Neural progenitor cell (in vitro differentiated cells): Measurements from ENCODE around the gene SIGLEC15. TPM values are rescaled to one million over a fixed set of nuclear protein-coding genes. Genes with fewer than 3 reads are reported as not detected.
A peak's percentile ranks its signal among the peaks of the same experiment; 100 is the strongest.

ENCODE experiments used
- DNase-seq: peaks from one replicate; pipeline ENCODE4 v3.0.0-alpha.2; 2016; ENCODE audit warnings: low spot score
- H2AFZ ChIP-seq: fragments of 200-600 bp; sonication (generic); replicated peaks from 2 replicates; pipeline ENCODE4 v1.6.1; 2016; ENCODE audit warnings: antibody characterized with exemption
- H3F3A ChIP-seq: fragments of 200-600 bp; sonication (generic); 2 replicates; pipeline ENCODE4 v1.6.1; 2016; ENCODE audit warnings: antibody characterized with exemption, low read depth
- H3K27ac ChIP-seq: fragments of 200-600 bp; sonication (generic); 2 replicates; pipeline ENCODE4 v1.5.1; 2016; ENCODE audit warnings: mild to moderate bottlenecking
- H3K27me3 ChIP-seq: fragments of 200-600 bp; sonication (generic); 2 replicates; pipeline ENCODE4 v1.6.1; 2016; ENCODE audit warnings: mild to moderate bottlenecking, moderate library complexity
- H3K36me3 ChIP-seq: fragments of 200-600 bp; sonication (generic); 2 replicates; pipeline ENCODE4 v1.5.1; 2016
- H3K4me1 ChIP-seq: fragments of 200-600 bp; sonication (generic); 2 replicates; pipeline ENCODE4 v1.6.1; 2016; ENCODE audit warnings: mixed run types
- H3K4me2 ChIP-seq: fragments of 200-600 bp; sonication (generic); 2 replicates; pipeline ENCODE4 v1.6.1; 2016
- H3K4me3 ChIP-seq: fragments of 200-600 bp; sonication (generic); 2 replicates; pipeline ENCODE4 v1.5.1; 2016
- H3K79me2 ChIP-seq: fragments of 200-600 bp; sonication (generic); 2 replicates; pipeline ENCODE4 v1.6.1; 2016; ENCODE audit warnings: low read depth
- H3K9ac ChIP-seq: fragments of 200-600 bp; sonication (generic); 2 replicates; pipeline ENCODE4 v1.6.1; 2016
- H3K9me3 ChIP-seq: fragments of 200-600 bp; sonication (generic); 2 replicates; pipeline ENCODE4 v1.5.1; 2016; ENCODE audit warnings: low read depth
- H4K20me1 ChIP-seq: fragments of 200-600 bp; sonication (generic); 2 replicates; pipeline ENCODE4 v1.6.1; 2016; ENCODE audit warnings: low read depth
- H3K27ac Mint-ChIP-seq: 3 replicates; pipeline ENCODE4 v1.8.0; 2021; ENCODE audit warnings: mixed read lengths
- H3K27me3 Mint-ChIP-seq: 2 replicates; pipeline ENCODE4 v1.8.0; 2022; ENCODE audit warnings: low read depth, mild to moderate bottlenecking, inconsistent platforms, moderate library complexity, mixed read lengths; ENCODE audit not compliant: insufficient read depth
- H3K36me3 Mint-ChIP-seq: 3 replicates; pipeline ENCODE4 v1.8.0; 2021; ENCODE audit warnings: mixed read lengths
- H3K4me1 Mint-ChIP-seq: 3 replicates; pipeline ENCODE4 v1.8.0; 2021; ENCODE audit warnings: mixed read lengths
- H3K4me3 Mint-ChIP-seq: 3 replicates; pipeline ENCODE4 v1.8.0; 2021; ENCODE audit warnings: mild to moderate bottlenecking, moderate library complexity, mixed read lengths
- H3K9me3 Mint-ChIP-seq: 3 replicates; pipeline ENCODE4 v1.8.0; 2020; ENCODE audit warnings: mixed read lengths
- CTCF ChIP-seq: fragments of 200-600 bp; sonication (generic); IDR thresholded peaks from 2 replicates; pipeline ENCODE4 v1.5.1; 2017; ENCODE audit warnings: antibody characterized with exemption, mild to moderate bottlenecking
- EZH2 ChIP-seq: fragments of 200-600 bp; sonication (generic); IDR thresholded peaks from 2 replicates; pipeline ENCODE4 v1.6.1; 2017; ENCODE audit warnings: antibody characterized with exemption, mild to moderate bottlenecking, moderate library complexity
- EZH2phosphoT487 ChIP-seq: fragments of 200-600 bp; sonication (generic); IDR thresholded peaks from 2 replicates; pipeline ENCODE4 v1.6.1; 2017; ENCODE audit warnings: antibody characterized with exemption
- total RNA-seq: library from RNA; depleted of rRNA; stranded (reverse); fragments of >200 nt; gene quantifications from 2 replicates; pipeline ENCODE4 v1.2.3, GENCODE V29; 2015; ENCODE audit warnings: low replicate concordance

The SIGLEC15 gene
- total RNA-seq, 1 donor from 2014 or later = not detected

DNA sequence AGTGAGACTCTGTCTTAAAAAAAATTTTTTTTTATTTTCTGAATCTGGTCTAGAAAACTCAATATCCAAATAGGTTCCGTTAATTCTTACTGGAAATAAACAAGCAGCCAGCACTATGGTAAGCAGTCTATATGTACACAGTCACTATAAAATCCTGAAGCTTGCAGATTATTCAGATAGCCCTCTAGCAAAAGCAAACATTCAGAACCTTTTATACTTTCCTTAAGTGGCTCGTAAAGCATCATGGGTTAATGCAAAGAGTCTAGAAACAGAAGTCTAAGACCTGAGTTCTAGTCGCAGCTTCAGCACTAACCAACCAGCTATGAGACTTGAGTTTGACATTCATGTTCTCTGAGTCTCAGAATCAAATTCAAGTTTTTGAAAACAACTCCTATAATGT lies 51.9 kb downstream of the SIGLEC15 start:
- Mint-ChIP-seq H3K9me3 (peaks cover 2% of the 10 kb centered on the region), H3K4me1 (peaks cover 2% of the 10 kb centered on the region), H3K27ac (no peak overlapping the region), H3K36me3 (peaks cover 38% of the 10 kb centered on the region), H3K4me3 (no peak overlapping the region), H3K27me3 (no peaks in the 10 kb centered on the region)
- H2AFZ ChIP-seq = no peak overlapping the region
- H3K9me3 ChIP-seq = no peaks in the 10 kb centered on the region
- H3K27me3 ChIP-seq = no peaks in the 10 kb centered on the region
- H3K4me2 ChIP-seq = no peak overlapping the region
- H3K9ac ChIP-seq = no peak overlapping the region
- TF ChIP-seq CTCF (no peak), EZH2phosphoT487 (no peak), EZH2 (no peak)
- H3K4me1 ChIP-seq = no peaks in the 10 kb centered on the region
- no peaks in the 10 kb centered on the region for H3K79me2 ChIP-seq
- no peak for DNase-seq
- peaks cover 8% of the 10 kb centered on the region for H3K36me3 ChIP-seq
- no peaks in the 10 kb centered on the region for H3F3A ChIP-seq
- no peak overlapping the region for H3K27ac ChIP-seq
- H4K20me1 ChIP-seq = no peaks in the 10 kb centered on the region
- H3K4me3 ChIP-seq = no peak overlapping the region

DNA sequence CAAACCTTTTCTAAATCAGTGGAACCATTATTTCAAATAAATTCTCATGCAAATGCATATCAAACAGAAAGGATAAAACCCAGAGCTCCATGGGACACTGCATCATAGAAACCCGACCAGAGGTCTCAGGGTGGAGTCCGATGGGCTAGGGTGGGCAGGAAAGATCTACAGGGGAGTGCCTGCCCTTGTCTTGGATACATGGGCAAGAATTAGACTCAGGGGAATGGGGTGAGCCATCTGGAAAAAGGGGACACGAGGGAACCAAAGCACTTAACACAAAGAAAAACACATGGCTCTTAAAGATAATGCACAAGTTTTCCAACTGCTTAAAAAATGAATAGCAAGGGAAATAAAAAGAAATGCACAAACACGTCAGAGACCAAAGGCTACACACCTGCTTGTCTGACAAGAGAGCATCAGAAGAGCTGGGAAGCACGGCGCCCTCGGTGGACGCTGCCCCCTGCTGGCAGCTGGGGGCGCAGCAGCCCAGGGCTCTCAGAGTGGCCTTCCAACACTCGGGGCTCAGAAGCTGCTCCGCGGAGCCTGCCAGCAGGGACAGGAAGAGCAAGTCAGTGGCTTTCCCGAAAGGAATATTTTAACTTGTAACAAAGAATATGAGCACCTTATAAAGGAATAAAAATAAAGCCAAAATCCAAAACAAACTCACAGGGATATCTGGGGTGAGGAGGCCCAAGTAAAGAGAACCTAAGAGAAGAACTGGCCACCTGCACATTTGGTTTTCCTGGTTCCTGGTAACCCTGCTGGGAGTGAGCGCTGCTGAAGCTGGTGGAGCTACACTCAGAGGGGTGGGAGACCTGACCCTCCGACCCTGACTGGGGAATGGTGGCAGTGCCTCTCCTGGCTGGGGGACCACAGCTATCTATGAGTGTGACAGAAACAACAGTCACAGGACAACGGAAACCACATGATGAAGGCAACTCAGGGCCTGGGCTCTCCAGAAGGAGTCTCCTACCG lies 54.5 kb downstream of the SIGLEC15 start:
- Histone ChIP-seq H3K9me3 (no peaks in the 10 kb centered on the region), H3K4me1 (no peaks in the 10 kb centered on the region), H3K4me3 (no peak overlapping the region), H4K20me1 (no peaks in the 10 kb centered on the region), H3K4me2 (no peak overlapping the region), H3K36me3 (peaks cover 8% of the 10 kb centered on the region), H2AFZ (no peak overlapping the region), H3K27me3 (no peaks in the 10 kb centered on the region), H3K9ac (no peak overlapping the region), H3K27ac (no peak overlapping the region), H3F3A (no peaks in the 10 kb centered on the region), H3K79me2 (no peaks in the 10 kb centered on the region)
- H3K27me3 Mint-ChIP-seq = no peaks in the 10 kb centered on the region
- no peak overlapping the region for H3K4me3 Mint-ChIP-seq
- DNase-seq = peak; percentile 86
- peaks cover 9% of the 10 kb centered on the region for H3K4me1 Mint-ChIP-seq
- H3K36me3 Mint-ChIP-seq = peaks cover 24% of the 10 kb centered on the region
- H3K27ac Mint-ChIP-seq = no peak overlapping the region
- TF ChIP-seq EZH2phosphoT487 (no peak), CTCF (peak; percentile 100)
- H3K9me3 Mint-ChIP-seq = peaks cover 2% of the 10 kb centered on the region

DNA sequence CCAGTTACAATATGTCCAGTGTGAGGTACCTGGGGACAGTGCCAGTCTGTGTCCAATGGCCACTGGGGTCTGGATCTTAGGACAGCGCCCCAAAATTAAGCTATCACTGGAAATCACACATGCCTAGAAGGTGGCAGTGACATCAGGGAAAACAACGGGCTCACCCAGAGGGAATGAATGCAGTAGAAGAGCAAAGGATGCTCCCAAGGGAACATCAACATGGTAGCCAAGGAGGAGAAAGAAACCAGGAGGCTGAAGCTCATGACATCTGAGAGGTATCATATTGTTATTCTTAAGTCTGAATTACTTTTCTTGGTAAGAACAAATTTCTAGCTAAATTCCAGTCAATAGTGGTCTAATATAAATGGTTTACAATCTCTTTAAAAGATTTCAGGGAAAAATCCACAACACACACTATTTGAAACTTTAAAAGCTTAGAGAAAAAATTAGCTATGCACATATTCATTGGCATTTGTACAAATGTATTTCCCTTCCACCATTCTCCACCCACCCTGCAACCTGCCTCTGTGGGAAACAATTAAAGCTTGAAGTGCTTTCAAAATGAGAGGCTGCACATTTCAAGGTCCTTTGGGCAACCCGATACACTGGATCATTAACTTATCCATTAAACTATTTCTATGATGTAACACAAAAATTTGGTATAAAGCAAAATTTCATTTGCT lies 55.5 kb downstream of the SIGLEC15 start:
- Histone ChIP-seq H3K4me2 (no peak overlapping the region), H3K27me3 (no peaks in the 10 kb centered on the region), H3K9ac (no peak overlapping the region), H3K4me1 (no peaks in the 10 kb centered on the region), H2AFZ (no peak overlapping the region), H3K79me2 (no peaks in the 10 kb centered on the region), H3K9me3 (no peaks in the 10 kb centered on the region), H3K4me3 (no peak overlapping the region), H4K20me1 (no peaks in the 10 kb centered on the region), H3K27ac (no peak overlapping the region), H3K36me3 (peaks cover 4% of the 10 kb centered on the region), H3F3A (no peaks in the 10 kb centered on the region)
- no peaks in the 10 kb centered on the region for H3K9me3 Mint-ChIP-seq
- peaks cover 18% of the 10 kb centered on the region for H3K36me3 Mint-ChIP-seq
- H3K27me3 Mint-ChIP-seq = no peaks in the 10 kb centered on the region
- TF ChIP-seq EZH2 (no peak), EZH2phosphoT487 (no peak)
- no peak overlapping the region for H3K4me3 Mint-ChIP-seq
- no peak for DNase-seq
- no peak overlapping the region for H3K27ac Mint-ChIP-seq
- H3K4me1 Mint-ChIP-seq = peaks cover 9% of the 10 kb centered on the region
